ELF-1 (cell line): Measurements from ENCODE around the gene EDIL3.

Source experiments
- DNase-seq: peaks from one replicate; pipeline ENCODE4 v3.0.0-alpha.2; 2016; ENCODE audit warnings: low read depth, low spot score

Gene EDIL3

DNA sequence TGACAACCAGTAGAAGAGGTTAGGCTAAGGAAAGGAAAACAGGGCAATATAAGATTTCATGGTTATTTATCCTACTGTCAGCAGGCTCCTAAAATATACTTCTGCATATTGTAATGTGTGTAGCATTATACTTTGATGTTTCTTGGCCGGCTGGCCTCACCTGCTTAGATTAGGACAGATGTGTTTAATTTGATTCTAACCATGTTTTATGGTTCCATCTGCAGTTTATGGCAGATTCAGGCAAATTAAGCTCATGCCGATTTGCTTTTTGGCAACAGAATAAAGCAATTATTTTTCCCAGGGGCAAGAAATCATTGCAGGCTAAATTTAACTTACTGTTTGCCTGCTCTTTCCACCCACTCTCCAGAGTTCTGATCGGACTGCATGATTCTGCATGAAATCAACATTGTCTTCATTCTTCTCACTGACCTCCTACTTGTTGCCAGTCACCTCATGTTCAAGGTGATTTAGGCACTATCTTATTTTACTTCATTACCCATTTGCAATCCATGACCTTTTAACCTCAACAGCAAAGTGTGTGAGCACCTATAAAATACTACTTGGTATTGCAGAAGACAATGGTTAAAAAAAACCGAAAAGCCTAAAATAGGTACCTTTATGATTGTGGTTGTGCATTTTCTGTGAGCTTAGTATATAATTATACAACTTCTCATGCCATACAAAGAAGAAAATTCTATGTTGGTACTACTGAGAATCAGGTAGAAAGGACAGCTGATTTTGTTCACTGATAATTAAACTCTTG lies 125.2 kb downstream of the EDIL3 start:
- DNase-seq: no peak

DNA sequence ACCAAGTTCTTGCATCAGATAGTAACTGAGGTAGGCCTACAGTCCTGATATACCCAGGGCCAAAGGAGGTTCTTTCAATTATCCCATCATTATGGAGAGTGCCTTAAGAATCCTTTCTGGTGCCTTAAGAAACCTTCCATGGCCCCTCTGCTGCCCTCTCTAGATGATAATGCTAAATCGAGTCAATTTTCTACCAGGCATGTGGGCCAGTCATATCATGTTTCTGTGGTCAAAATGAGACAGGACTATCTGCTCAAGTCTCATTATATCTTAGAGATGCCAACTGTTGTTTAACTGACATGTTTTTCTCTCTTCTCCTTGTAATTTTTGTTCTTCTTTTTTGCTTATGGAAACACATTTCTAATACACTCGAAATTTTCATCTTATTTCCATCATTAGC lies 127.6 kb downstream of the EDIL3 start:
- DNase-seq: no peak

DNA sequence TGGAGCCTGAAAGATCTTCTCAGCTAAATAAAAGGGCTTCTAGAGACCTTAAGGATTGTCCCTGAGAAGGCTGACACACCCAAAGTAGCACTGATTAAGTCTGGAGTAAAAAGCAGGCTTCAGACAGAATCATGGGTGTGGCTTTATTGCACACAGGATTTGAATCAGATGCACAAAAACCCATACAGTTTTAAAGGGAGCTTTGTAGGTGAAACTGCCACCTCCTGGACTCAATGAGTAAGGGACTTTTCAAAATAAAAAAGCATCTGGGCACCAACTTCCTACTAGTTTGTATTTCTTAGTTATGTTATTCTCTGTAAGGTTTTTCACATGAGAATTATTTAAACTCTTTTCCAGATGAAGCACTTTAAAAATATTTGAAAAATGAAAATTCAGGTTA lies 129.4 kb downstream of the EDIL3 start:
- no peak for DNase-seq

DNA sequence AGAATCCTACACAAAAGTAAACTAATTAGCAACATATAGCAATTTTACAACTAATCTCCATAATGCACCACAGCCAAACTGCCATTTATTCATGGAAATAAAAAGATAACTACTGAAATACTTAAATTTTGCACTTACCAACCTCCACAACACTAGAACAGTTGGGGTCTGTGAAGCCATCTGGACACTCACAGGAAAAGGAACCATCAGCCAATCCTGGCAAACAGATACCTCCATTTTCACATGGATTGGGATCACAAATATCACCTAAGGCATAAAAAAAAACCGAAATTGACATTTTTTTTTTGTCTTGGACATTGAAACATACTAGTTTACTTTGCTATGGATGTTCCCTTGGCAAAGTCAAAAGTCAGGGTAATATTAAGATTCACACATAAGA lies 130.7 kb downstream of the EDIL3 start:
- DNase-seq: no peak

DNA sequence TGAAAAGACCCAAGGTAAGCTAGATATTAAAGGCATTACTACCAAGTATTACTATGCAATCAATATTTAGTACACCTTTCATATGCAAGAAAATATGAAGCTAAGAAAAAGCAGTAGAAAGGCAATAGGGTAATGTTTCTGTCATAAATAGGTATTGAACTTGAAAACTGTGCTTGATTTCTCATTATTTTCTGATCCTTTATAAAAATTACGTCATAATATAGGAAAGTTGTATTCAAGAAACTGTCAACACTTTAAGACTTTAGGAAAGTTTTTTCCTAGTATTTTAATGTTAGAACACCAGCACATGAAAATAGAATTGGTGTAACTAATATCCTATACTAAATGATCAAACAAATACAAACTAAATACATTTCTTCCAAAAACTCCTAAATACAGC lies 133.2 kb downstream of the EDIL3 start:
- no peak for DNase-seq

DNA sequence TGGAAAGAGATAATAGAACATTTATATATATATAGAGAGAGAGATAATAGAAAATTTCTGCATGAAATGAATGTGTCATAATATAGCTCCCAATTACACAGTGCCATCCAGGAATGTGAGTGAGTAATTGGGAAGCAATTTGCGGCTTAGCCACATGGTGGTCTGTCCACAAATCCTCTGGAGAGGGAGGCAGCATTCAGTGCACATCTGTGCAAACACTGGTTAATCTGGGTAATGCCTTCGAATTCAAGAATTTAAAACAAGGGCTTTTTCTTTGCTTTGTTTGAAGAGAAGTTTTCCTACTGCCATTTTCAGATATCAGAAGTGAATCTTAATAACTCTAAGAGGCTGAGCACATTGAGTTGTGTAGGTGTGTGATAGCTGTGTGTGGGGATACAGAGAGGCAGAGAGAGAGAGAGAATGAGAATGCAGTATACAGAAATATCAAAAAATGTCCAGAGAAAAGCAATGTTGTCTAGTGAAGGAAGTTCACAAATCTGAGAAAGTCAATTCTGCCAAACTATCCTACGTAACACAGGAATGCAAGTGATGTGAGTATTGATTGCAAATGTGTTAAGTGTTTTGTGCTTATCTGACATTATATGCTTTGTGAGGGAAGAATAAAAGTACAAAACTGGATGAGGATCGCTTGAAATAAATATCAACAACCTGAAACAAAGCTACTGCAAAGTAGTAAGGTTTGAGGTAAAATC lies 134.6 kb downstream of the EDIL3 start:
- peak; percentile 21 for DNase-seq

DNA sequence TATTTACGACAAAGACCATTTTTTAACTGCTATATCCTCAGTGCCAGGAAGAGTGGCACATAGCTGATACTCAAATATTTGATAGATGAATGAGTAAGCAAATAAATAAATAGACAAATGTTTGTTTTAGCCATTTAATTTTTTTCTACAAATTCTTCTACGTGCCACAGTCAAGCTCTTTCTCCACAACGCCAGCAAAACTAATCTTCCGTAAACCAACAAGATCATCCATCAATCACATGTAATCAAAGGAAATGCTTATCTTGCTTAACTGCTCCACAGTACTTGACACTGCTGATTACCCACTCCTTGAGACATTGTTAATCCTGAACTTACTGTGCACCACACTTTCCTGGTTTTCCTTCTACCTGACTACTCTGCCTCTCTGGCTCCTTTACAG lies 136.7 kb downstream of the EDIL3 start:
- no peak for DNase-seq

DNA sequence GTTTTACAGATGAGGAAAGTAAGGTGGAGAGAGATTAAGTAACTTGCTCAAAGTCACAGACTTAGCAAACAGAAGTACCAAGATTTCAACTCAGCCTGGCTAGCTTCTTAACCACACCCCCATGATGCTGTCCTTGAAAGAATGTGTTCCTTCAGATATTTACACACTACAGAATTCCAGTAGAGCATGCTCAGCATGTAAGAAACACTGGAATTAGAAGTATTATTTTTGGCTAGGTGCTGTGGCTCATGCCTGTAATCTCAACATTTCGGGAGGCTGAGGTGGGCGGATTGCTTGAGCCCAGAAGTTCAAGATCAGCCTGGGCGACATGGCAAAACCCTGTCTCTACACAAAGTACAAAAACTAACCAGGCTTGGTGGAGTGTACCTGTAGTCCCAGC lies 142.4 kb downstream of the EDIL3 start:
- DNase-seq: no peak

DNA sequence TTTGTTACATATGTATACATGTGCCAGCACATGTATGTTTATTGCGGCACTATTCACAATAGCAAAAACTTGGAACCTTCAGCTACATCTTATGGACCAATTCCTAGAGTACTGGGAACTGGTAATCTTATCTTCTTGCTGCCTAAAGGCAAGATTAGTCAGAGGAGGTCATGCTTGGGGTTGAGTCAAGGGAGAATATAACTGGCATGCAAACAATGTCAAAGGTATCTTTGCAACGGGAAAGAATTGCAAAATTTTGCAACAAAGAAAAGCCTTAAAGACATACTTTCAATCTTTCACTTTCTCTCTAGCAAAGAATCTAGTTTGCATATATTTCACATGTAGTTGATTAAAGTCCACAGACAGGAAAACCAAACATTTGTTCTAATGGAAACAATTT lies 145.2 kb downstream of the EDIL3 start:
- no peak for DNase-seq

DNA sequence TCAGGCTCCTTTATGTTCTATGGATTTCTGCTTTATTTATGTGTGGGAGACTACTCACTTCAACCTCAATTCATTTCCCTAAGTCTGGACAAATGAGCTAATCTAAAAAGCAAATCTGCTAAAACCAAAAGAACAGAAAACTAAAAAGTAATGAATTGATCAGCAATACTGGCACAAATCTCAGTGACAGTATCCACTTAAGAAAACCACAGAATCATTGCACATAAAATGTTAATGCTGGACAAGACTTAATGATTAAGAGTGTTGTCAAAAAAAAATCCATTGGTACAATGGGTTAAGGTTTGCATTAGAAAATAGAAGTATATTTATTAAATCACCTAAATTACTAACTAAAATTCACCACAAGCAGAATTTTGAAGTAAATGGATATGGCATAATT lies 147.6 kb downstream of the EDIL3 start:
- no peak for DNase-seq

DNA sequence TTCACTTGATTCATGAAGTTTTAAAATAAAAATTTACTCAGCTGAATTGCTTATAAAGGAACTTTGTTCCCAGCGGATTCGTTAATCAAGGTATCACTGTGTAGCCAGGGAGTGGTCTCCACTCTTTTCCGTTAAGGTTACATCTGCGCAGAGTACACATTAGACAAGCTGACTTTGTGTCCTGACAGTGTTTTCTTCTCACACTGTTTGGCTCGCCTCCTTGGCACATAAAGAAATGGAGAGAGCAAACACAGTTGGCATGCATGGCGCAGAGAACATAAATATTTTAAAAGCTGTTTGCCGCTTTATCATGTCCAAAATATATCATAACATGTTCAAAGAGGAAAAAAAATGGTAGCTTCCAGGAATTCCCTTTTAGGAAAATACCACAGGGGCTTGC lies 153.2 kb downstream of the EDIL3 start:
- DNase-seq: no peak

DNA sequence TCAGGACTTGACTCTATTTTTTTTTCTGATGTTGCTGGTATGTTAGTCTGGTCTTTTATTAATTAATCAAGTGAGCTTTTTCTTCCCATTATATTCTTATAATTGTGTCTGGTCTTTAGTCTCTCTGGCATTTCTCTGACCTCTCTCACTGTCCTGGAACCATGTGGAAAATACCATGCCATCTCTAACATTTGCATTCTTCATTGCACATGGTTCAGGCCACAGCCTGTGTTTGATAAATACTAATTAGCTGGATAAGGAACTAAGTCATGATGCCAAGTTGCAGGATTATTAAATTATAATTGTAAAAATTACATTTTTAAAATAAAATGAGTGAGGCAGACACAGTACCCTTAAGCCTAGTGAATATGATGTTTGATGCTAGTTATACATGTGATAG lies 155.6 kb downstream of the EDIL3 start:
- DNase-seq: no peak

DNA sequence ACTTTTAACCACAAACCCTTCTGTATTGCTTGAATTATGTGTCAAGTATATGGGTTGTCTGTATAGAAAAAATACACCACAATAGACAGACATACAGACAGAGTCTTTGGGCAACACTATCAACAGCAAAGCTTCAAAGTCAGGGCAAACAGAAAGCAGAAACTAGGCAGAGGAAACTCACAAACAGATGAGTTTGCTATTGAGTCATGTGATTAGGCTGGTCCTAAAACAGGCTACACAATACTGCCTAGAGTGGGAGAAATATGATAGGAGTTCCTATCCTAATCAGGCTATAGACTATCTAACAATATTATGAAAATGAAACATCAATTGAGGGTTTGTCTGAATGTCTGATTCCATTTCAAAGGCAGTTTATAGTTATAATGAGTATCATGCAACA lies 156.4 kb downstream of the EDIL3 start:
- DNase-seq: no peak

DNA sequence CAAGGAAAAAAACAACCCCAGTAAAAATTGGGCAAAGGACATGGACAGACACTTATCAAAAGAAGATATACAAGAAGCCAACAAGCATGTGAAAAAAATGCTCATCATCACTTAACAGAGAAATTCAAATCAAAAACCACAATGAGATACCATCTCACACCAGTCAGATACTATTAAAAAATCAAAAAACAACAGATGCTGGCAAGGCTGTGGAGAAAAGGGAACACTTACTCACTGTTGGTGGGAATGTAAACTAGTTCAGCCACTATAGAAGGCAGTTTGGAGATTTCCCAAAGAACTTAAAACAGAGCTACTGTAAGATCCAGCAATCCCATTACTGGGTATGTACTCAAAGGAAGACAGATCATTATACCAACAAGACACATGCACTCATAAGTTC lies 157.4 kb downstream of the EDIL3 start:
- DNase-seq: no peak

DNA sequence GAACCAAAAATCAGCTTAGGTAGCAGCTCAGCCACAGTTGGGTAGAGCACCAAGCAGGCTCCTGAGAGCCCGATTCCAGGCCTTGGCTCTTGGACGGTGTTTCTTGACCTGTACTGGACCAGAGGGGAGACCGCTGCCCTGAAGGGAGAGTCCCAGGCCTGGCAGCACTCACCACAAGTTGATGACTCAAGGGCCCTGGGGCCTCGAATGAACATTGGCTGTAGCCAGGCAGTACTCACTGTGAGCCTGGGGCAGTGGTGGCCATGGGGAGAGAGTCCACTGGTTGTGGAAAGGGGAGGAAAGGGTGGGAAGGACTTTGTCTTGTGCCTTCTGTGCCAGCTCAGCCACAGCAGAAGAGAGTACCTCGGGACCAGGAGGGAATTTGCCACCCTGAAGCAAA lies 166.1 kb downstream of the EDIL3 start:
- peak; percentile 38 for DNase-seq

DNA sequence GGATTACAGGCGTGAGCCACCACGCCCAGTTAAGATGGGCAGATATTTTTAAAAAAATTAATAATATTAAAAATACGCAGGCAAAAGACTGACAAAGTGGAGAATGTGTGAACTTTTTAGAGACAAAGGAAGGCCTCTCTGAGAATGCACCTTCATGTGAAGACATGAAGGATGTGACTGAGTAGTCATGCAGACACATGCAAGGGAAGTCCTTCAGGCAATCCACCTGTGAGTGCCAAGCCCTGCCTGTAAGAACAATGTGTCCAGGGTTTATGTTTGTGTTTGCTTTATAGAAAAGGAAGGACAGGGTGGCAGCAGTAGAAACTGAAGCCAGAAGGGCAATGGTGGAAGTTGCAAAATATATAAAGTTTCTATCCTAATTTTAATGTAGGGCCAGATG lies 169.2 kb downstream of the EDIL3 start:
- no peak for DNase-seq

DNA sequence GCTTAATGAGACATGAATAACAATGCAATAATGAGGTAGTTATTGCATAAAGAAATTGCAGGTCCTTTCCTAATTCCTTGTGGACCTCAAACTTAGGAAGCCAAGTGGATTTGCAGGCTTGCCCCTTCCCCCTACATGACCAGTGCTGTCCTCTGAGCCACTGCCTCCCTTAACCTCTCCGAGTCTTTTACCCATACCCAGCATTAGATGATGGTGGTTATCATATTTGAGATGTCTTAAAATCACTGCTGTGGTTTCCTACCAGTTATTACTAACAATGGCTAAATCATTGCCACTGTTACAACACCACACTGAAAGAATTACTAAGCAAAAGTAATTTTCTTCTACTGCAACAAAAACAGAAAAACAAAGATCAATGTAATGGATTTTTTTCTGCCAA lies 170.8 kb downstream of the EDIL3 start:
- DNase-seq: no peak

DNA sequence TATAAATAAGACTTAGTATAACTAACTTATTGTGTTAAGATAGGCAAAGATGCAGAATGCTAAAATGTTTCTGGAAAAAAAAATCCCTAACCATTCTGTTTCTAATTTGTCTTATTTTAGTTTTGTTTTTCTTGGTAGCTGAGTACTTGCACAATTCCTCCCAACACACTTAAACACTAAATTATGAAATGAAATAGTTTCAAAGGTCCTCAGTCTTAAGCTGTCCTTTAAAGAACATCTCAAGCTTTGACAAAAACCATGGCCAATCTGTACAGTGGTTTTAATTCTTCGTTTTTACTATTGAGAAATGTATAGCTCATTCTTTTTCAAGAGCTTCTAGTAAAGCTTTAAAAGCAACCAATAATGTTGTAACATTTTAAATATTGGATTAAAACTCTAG lies 171.5 kb downstream of the EDIL3 start:
- DNase-seq: no peak

DNA sequence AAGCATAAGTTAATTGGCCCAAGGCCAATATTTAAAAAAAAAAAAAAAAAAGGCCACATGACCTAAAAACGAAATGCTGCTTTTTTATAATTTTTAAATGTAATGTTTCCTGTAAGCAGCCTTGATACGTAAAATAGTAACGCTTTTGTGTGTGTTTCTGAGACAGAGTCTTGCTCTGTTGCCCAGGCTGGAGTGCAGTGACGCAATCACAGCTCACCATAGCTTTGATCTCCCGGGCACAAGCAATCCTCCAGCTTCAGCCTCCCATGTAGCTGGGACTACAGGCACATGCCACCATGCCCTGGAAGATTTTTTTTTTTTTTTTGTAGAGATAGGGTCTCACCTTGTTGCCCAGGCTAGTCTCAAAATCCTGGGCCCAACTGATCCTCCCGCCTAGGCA lies 179.9 kb downstream of the EDIL3 start:
- no peak for DNase-seq

DNA sequence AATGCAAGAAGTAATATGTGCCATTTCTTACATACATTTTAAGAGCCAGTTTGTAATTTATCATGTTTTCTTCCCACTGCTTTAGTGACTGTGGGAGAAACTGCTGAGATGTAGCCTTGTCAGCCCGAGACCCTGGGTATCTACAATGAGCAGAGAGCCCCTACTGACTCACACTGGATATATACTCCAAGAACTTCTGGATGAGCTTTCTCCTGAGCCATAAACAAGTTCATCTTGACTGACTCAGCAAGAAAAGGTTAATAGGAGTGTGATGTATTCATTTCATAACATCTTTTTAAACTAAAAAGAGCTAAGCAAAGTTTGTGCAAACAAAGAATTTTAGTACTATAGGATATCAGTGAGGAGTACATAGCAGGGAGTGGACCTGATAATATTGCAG lies 182.5 kb downstream of the EDIL3 start:
- DNase-seq: no peak

DNA sequence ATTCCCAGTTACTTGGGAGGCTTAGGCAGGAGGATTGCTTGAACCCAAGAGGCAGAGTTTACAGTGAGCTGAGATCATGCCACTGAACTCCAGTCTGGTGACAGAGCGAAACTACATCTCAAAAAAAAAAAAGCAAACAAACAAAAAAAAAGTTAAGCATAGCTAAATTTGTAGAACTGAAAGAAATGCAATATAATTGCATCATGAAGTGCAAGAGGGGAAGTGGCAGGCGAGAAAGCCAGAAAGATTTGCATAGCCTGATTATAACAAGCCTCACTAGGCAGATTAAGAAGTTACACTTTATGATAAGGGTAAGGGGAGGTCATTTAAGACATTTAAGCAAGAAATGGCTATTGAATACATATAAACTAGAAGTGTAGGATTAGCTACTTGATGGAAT lies 187.1 kb downstream of the EDIL3 start:
- DNase-seq: no peak

DNA sequence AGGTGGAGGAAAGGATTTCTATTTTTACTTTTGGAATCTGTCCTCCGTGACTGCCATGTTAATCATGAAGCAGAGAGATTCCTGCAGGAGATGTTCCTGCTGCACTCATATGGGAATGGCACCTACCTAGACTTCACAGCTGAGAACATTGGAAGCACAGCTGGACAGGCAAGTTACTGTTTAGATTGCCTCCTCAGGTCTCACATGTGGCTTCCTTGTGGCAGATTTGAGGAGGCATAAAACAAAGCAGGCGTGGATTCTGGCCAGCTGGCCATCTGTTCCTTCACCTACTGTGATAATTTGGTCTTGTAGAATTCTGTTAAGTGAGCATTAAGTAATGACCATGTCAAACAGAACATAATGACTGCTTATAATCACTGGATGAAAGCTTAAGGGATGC lies 193.4 kb downstream of the EDIL3 start:
- no peak for DNase-seq

DNA sequence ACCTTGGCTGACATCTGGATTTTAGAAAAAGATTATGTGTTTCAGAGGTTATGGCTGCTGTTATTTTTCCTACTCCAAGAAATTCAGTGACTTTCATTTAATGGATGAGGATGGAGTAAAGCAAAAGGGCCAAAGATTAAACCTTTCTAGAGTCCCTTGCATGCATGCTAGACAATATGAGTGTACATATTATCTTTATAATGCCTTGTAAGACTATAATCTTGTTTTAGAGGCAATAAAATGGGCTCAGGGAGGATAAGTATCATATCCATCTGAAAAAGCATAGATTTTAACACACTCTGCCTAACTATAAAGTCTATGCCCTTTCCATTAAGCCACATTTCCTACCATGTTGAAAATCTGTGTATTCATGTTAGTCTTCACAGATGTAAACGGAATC lies 199.8 kb downstream of the EDIL3 start:
- DNase-seq: no peak

DNA sequence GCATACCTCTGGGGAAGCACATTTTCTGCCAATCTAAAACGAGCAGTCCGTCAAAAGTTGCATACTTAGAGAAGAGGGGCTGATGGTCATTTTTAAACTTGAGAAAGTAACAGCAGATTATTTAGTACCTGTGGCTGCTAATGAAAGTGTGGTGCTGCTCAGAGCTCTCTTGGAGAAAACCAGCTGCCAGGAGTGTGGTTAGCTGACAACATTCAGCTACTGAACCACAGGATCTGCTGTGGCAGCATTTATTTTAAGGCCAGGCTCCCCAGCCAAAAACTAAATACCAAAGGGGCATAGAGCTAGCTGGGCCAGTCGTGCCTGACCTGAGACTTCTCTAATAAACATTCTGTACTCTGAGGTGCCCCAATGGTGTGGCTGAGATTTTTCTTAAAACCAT lies 203.6 kb downstream of the EDIL3 start:
- DNase-seq: no peak
